A673 (cell line): ENCODE data around the gene VIT. TPM values are rescaled to one million over a fixed set of nuclear protein-coding genes. Genes with fewer than 3 reads are reported as not detected.

Experiments
- BruUV-seq: library from RNA; stranded (reverse); fragments of 400-500 nt; replicated peaks from 2 replicates; lab custom pipeline; 2021; lab: Mats Ljungman, UMichigan
- CTCF ChIA-PET: fragments of 300-600 bp; sonication (Branson Sonifier 250); formaldehyde crosslinking; loops from one replicate; lab custom pipeline; 2022; ENCODE audit warnings: antibody characterized with exemption; lab: Charles Lee
- POLR2A ChIA-PET: fragments of 300-600 bp; sonication (Branson Sonifier 250); formaldehyde crosslinking; loops from one replicate; lab custom pipeline; 2022; ENCODE audit warnings: antibody characterized with exemption; ENCODE audit not compliant: low non-redundant PET; lab: Charles Lee
- DNase-seq: peaks from one replicate; pipeline ENCODE4 v3.0.0-alpha.2; 2015; ENCODE audit warnings: low spot score
- H3K27ac ChIP-seq: fragments of 200-600 bp; sonication (generic); 2 replicates; pipeline ENCODE4 v1.5.1; 2016; ENCODE audit warnings: mixed run types, low read depth, mild to moderate bottlenecking, mixed read lengths, antibody characterized with exemption, low read length; ENCODE audit not compliant: poor library complexity, severe bottlenecking
- H3K27me3 ChIP-seq: fragments of 200-600 bp; sonication (generic); replicated peaks from 2 replicates; pipeline ENCODE4 v1.6.1; 2017; ENCODE audit warnings: mixed run types, low read depth, mild to moderate bottlenecking, mixed read lengths, antibody characterized with exemption, low read length; ENCODE audit not compliant: insufficient read depth, poor library complexity
- H3K36me3 ChIP-seq: fragments of 200-600 bp; sonication (generic); 2 replicates; pipeline ENCODE4 v1.6.1; 2016; ENCODE audit warnings: mixed run types, mild to moderate bottlenecking, mixed read lengths, antibody characterized with exemption, low read length; ENCODE audit not compliant: insufficient read depth, poor library complexity, severe bottlenecking
- H3K4me1 ChIP-seq: fragments of 200-600 bp; sonication (generic); 2 replicates; pipeline ENCODE4 v1.6.1; 2017; ENCODE audit warnings: mixed run types, mild to moderate bottlenecking, mixed read lengths, antibody characterized with exemption, low read length; ENCODE audit not compliant: insufficient read depth, poor library complexity, severe bottlenecking
- H3K4me3 ChIP-seq: fragments of 200-600 bp; sonication (generic); 2 replicates; pipeline ENCODE4 v1.5.1; 2016; ENCODE audit warnings: low read depth, mixed run types, mild to moderate bottlenecking, mixed read lengths, low read length; ENCODE audit not compliant: poor library complexity, severe bottlenecking
- H3K9me3 ChIP-seq: fragments of 200-600 bp; sonication (generic); 2 replicates; pipeline ENCODE4 v1.6.1; 2016; ENCODE audit warnings: mixed run types, low read depth, mild to moderate bottlenecking, mixed read lengths, antibody characterized with exemption, low read length; ENCODE audit not compliant: poor library complexity, severe bottlenecking
- EZH2 ChIP-seq: fragments of 200-600 bp; sonication (generic); IDR thresholded peaks from 2 replicates; pipeline ENCODE4 v1.6.1; 2017; ENCODE audit warnings: borderline replicate concordance, low read depth, mild to moderate bottlenecking, mixed read lengths, antibody characterized with exemption, low read length; ENCODE audit not compliant: poor library complexity, severe bottlenecking
- intact Hi-C: fragments of 100-400 bp; cut with micrococcal nuclease; formaldehyde crosslinking; loops from one replicate; pipeline ENCODE4 v1.10.0; 2022; ENCODE audit not compliant: unreplicated experiment
- total RNA-seq: library from RNA; stranded (reverse); gene quantifications from 2 replicates; pipeline ENCODE4 v1.2.3, GENCODE V29; 2021
- TF ChIP-seq, protein P1 (sequence below): fragments of 300-800, 200-600 bp; sonication (generic); conservative IDR thresholded peaks from 2 replicates; pipeline ENCODE4 v1.5.1; 2017; ENCODE audit warnings: low read depth, mild to moderate bottlenecking, antibody characterized with exemption, low read length, moderate library complexity, mixed read lengths

Gene VIT
- total RNA-seq, 1 experiment from 2014 or later: not detected

DNA sequence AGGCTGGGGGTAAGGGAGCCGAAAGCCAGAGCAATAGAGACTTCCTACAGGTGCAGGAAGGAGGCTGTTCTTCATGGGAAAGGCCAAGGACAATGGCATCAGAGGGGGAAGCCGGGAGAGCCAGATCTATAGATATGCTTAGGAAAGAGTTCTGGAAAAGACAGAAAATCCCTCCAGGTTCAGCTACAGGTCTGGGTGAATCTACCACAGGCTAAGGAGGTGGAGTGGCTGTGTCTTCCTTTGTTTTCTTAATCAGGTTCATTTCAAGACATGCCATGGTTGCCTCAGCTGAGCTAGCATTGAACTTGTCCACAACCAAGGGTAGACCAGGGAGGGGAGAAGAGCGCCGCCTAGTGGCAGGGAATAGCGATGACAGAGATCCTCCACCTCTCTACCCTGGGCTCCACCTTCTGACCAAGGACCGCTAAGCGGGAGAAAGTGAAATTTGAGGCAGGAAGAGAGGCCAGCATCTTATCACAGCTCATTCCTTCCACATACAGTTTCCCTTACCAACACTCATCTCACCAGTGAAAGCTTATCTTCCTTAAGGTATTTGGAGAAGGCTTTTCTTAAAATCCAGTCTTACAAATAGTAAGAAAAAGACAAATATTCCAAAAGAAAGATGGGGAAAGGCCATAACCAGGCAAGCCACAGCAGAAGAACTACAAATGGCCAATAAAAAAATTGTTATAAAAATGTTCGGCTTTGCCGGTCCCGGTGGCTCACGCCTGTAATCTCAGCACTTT is 74.2 kb downstream of the VIT start:
- ChIA-PET POLR2A (no interaction called here), CTCF (interaction anchor here (0.6 to 1.1 kb wide), 2 partner anchors 44 to 418 kb away, joined by 3 to 9 read pairs; no protein-coding TSS in a partner anchor)
- Histone ChIP-seq H3K27me3 (no peaks in the 10 kb centered on the region), H3K9me3 (no peaks in the 10 kb centered on the region), H3K4me3 (no peak overlapping the region), H3K27ac (no peak overlapping the region), H3K4me1 (peaks cover 8% of the 10 kb centered on the region), H3K36me3 (no peaks in the 10 kb centered on the region)
- intact Hi-C loops: no loop called here
- no peak for TF ChIP-seq EZH2
- TF ChIP-seq, protein P1, sequence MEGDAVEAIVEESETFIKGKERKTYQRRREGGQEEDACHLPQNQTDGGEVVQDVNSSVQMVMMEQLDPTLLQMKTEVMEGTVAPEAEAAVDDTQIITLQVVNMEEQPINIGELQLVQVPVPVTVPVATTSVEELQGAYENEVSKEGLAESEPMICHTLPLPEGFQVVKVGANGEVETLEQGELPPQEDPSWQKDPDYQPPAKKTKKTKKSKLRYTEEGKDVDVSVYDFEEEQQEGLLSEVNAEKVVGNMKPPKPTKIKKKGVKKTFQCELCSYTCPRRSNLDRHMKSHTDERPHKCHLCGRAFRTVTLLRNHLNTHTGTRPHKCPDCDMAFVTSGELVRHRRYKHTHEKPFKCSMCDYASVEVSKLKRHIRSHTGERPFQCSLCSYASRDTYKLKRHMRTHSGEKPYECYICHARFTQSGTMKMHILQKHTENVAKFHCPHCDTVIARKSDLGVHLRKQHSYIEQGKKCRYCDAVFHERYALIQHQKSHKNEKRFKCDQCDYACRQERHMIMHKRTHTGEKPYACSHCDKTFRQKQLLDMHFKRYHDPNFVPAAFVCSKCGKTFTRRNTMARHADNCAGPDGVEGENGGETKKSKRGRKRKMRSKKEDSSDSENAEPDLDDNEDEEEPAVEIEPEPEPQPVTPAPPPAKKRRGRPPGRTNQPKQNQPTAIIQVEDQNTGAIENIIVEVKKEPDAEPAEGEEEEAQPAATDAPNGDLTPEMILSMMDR: peak; percentile 91
- no TSS peak for BruUV-seq
- peak; percentile 76 for DNase-seq

- DNase-seq: no peak
- ChIA-PET CTCF (no interaction called here), POLR2A (no interaction called here)
- Histone ChIP-seq H3K4me1 (peaks cover 8% of the 10 kb centered on the region), H3K4me3 (no peak overlapping the region), H3K9me3 (no peaks in the 10 kb centered on the region), H3K36me3 (no peaks in the 10 kb centered on the region), H3K27ac (no peak overlapping the region), H3K27me3 (no peaks in the 10 kb centered on the region)
- intact Hi-C loops: no loop called here
- TF ChIP-seq, protein P1: no peak
- TF ChIP-seq EZH2: no peak
- no TSS peak for BruUV-seq
These were observed 75.2 kb downstream of the VIT start for GRCh38 chr2:36771671-36772070.

DNA sequence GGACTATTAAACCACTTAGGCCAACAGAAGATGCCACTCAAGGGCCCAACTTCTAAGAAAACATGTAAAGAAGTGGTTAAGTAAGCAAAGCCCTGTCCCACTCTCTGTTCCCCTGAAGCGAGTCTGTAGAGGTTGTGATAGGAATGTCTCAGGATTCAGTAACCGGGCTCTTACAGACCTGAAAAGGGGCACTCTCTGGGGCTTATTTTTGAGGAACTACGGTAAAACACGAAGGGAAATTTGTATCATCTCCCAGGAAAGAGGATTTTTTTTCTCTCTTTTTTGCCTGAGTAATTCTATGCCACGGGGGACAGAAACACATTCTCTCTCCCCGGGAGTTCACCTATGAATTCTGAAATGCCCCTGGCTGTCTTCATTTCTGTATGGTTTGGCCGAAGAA is 77.4 kb downstream of the VIT start:
- Histone ChIP-seq H3K9me3 (no peaks in the 10 kb centered on the region), H3K27me3 (no peaks in the 10 kb centered on the region), H3K4me3 (no peak overlapping the region), H3K36me3 (no peaks in the 10 kb centered on the region), H3K4me1 (peaks cover 8% of the 10 kb centered on the region), H3K27ac (no peak overlapping the region)
- TF ChIP-seq, protein P1: no peak
- TF ChIP-seq EZH2: no peak
- POLR2A ChIA-PET: interaction anchor here (0.5 kb wide), 2 partner anchors 243 to 438 kb away, joined by 3 to 7 read pairs; no protein-coding TSS in a partner anchor
- BruUV-seq: no TSS peak
- DNase-seq: no peak
- CTCF ChIA-PET: no interaction called here
- intact Hi-C loops: no loop called here
